ENCODE measurements around the gene ARHGAP31.

DNA sequence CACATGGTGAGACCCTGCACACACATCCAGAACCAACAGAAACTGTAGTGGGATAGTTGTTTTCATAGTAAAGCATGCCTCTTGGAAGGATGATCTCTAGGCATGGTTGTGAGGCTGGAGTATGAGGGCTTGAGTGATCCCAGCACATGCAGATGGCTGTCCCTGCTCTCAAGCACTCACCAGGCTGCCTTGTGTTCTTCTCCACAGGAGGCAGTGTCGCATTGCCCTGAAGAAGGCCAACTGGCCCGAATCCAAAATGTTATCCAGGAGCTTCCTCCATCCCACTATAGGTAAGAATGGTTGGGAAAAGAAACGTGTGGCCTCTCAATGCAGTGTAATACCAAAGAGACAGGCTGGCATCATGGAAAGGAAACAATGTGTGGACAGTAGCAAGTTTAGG lies 86.5 kb downstream of the ARHGAP31 start:
- TF ChIP-seq POLR2AphosphoS5 (IDR thresholded peaks at IDR 0.05) (no peak), POLR2A (IDR thresholded peaks at IDR 0.05) (no peak), EP300 (IDR thresholded peaks at IDR 0.05) (no peak)
- TF ChIP-seq, protein P1, sequence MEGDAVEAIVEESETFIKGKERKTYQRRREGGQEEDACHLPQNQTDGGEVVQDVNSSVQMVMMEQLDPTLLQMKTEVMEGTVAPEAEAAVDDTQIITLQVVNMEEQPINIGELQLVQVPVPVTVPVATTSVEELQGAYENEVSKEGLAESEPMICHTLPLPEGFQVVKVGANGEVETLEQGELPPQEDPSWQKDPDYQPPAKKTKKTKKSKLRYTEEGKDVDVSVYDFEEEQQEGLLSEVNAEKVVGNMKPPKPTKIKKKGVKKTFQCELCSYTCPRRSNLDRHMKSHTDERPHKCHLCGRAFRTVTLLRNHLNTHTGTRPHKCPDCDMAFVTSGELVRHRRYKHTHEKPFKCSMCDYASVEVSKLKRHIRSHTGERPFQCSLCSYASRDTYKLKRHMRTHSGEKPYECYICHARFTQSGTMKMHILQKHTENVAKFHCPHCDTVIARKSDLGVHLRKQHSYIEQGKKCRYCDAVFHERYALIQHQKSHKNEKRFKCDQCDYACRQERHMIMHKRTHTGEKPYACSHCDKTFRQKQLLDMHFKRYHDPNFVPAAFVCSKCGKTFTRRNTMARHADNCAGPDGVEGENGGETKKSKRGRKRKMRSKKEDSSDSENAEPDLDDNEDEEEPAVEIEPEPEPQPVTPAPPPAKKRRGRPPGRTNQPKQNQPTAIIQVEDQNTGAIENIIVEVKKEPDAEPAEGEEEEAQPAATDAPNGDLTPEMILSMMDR (IDR thresholded peaks at IDR 0.05): no peak

Measured in gastroesophageal sphincter (tissue), 3 donors.